Measurements from ENCODE around the gene CDK5.

DNA sequence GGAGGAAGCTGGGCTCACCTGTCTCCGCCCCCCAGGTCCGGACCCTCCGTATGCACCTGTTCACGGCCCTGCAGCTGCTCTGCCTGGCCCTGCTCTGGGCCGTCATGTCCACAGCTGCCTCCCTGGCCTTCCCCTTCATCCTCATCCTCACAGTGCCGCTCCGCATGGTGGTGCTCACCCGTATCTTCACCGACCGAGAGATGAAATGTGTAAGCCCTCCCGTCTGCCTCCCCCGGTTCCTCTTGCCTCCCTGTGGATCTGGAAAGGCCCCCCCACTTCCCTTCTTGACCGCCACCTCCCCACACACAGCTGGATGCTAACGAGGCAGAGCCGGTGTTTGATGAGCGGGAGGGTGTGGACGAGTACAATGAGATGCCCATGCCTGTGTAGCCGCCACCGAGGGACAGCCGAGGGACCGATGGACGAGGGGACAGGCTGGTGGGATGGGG is 18.3 kb upstream of the CDK5 start:
- TF ChIP-seq RELA (CRISPR knock-in tag; IDR thresholded peaks at IDR 0.05): no peak
- no peak for TF ChIP-seq ZNF564 (CRISPR knock-in tag; IDR thresholded peaks at IDR 0.05)
- TF ChIP-seq NFIC (IDR thresholded peaks at IDR 0.05; ENCODE audit: low read length): no peak
- TF ChIP-seq, protein P1, sequence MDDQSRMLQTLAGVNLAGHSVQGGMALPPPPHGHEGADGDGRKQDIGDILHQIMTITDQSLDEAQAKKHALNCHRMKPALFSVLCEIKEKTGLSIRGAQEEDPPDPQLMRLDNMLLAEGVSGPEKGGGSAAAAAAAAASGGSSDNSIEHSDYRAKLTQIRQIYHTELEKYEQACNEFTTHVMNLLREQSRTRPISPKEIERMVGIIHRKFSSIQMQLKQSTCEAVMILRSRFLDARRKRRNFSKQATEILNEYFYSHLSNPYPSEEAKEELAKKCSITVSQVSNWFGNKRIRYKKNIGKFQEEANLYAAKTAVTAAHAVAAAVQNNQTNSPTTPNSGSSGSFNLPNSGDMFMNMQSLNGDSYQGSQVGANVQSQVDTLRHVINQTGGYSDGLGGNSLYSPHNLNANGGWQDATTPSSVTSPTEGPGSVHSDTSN (CRISPR knock-in tag; IDR thresholded peaks at IDR 0.05; ENCODE audit: borderline replicate concordance): no peak
- TF ChIP-seq ZBTB7A (CRISPR knock-in tag; IDR thresholded peaks at IDR 0.05): no peak
- no peak for TF ChIP-seq ZFYVE20 (CRISPR knock-in tag; IDR thresholded peaks at IDR 0.05; ENCODE audit: borderline replicate concordance, low read depth)
- no peak for TF ChIP-seq ZNF331 (CRISPR knock-in tag; IDR thresholded peaks at IDR 0.05)
- TF ChIP-seq, protein P2, sequence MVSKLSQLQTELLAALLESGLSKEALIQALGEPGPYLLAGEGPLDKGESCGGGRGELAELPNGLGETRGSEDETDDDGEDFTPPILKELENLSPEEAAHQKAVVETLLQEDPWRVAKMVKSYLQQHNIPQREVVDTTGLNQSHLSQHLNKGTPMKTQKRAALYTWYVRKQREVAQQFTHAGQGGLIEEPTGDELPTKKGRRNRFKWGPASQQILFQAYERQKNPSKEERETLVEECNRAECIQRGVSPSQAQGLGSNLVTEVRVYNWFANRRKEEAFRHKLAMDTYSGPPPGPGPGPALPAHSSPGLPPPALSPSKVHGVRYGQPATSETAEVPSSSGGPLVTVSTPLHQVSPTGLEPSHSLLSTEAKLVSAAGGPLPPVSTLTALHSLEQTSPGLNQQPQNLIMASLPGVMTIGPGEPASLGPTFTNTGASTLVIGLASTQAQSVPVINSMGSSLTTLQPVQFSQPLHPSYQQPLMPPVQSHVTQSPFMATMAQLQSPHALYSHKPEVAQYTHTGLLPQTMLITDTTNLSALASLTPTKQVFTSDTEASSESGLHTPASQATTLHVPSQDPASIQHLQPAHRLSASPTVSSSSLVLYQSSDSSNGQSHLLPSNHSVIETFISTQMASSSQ (IDR thresholded peaks at IDR 0.05; ENCODE audit: low read depth): no peak
- TF ChIP-seq, protein P2 (CRISPR knock-in tag; IDR thresholded peaks at IDR 0.05; ENCODE audit: borderline replicate concordance): no peak
- TF ChIP-seq ZNF781 (CRISPR knock-in tag; IDR thresholded peaks at IDR 0.05; ENCODE audit: borderline replicate concordance, not compliant biosample characterization): no peak
- no peak for TF ChIP-seq RXRA (CRISPR knock-in tag; IDR thresholded peaks at IDR 0.05)
- no peak for TF ChIP-seq EP300 (IDR thresholded peaks at IDR 0.05; ENCODE audit: low read depth in 2 of 2, low read length in 2 of 2)
- no peak for TF ChIP-seq EP300 (CRISPR knock-in tag; IDR thresholded peaks at IDR 0.05; ENCODE audit: borderline replicate concordance)
- TF ChIP-seq, protein P3, sequence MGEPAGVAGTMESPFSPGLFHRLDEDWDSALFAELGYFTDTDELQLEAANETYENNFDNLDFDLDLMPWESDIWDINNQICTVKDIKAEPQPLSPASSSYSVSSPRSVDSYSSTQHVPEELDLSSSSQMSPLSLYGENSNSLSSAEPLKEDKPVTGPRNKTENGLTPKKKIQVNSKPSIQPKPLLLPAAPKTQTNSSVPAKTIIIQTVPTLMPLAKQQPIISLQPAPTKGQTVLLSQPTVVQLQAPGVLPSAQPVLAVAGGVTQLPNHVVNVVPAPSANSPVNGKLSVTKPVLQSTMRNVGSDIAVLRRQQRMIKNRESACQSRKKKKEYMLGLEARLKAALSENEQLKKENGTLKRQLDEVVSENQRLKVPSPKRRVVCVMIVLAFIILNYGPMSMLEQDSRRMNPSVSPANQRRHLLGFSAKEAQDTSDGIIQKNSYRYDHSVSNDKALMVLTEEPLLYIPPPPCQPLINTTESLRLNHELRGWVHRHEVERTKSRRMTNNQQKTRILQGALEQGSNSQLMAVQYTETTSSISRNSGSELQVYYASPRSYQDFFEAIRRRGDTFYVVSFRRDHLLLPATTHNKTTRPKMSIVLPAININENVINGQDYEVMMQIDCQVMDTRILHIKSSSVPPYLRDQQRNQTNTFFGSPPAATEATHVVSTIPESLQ (CRISPR knock-in tag; conservative IDR thresholded peaks at IDR 0.05): no peak
- no peak for TF ChIP-seq RFX5 (IDR thresholded peaks at IDR 0.05; ENCODE audit: low read depth, low read length)
- TF ChIP-seq, protein P4, sequence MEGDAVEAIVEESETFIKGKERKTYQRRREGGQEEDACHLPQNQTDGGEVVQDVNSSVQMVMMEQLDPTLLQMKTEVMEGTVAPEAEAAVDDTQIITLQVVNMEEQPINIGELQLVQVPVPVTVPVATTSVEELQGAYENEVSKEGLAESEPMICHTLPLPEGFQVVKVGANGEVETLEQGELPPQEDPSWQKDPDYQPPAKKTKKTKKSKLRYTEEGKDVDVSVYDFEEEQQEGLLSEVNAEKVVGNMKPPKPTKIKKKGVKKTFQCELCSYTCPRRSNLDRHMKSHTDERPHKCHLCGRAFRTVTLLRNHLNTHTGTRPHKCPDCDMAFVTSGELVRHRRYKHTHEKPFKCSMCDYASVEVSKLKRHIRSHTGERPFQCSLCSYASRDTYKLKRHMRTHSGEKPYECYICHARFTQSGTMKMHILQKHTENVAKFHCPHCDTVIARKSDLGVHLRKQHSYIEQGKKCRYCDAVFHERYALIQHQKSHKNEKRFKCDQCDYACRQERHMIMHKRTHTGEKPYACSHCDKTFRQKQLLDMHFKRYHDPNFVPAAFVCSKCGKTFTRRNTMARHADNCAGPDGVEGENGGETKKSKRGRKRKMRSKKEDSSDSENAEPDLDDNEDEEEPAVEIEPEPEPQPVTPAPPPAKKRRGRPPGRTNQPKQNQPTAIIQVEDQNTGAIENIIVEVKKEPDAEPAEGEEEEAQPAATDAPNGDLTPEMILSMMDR (CRISPR knock-in tag; IDR thresholded peaks at IDR 0.05): no peak

Data from HepG2 (cell line).